ENCODE results near the gene ZBTB43.

ZBTB43 gene

DNA sequence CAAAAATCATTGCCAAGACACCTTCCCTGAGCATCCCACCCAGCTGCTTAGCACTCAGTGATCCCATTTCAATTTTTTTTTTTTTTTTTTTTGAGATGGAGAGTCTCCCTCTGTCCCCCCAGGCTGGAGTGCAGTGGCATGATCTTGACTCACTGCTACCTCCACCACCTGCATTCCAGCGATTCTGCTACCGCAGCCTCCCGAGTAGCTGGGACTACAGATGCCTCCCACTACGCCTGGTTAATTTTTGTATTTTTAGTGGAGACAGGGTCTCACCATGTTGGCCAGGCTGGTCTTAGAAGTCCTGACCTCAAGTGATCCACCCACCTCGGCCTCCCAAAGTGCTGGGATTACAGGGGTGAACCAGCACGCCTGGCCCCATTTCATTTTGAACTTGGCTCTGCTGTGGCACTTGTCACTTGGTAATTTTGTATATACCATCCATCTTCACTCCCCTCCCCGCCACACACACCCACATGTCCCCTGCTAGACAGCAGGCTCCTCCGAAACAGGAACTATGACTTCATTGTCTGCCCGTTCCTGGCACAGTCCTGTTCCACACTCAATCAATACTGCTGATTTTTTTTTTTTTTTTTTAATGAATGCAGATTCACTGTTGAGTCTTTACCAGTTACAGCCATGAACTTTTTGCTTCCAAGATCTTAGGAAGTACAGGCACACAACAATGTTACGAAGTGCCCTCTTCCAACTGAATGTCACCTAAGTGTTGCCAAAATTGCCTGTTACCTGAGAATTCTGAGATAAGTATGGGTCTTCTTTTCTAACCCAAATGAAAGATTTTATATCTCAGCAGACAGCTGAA, 38.3 kb downstream of the ZBTB43 start:
- Histone ChIP-seq H3K4me3 (ENCODE audit: extremely low read depth, insufficient read depth, low read length, poor library complexity, severe bottlenecking) (no peak overlapping the region), H3K9me3 (ENCODE audit: control insufficient read depth, low read length) (no peaks in the 10 kb centered on the region), H3K36me3 (ENCODE audit: control insufficient read depth, insufficient read depth, low read length) (peaks cover 12% of the 10 kb centered on the region), H3K4me1 (ENCODE audit: control insufficient read depth, insufficient read depth, low read length, poor library complexity, severe bottlenecking) (no peaks in the 10 kb centered on the region), H3K27ac (ENCODE audit: low read depth, low read length, severe bottlenecking) (no peak overlapping the region)
- 84 to 88% methylated on average over 4 to 5 of the region's 10 CpGs for WGBS, 2 experiments (ENCODE audit: insufficient coverage in 2 of 2)

DNA sequence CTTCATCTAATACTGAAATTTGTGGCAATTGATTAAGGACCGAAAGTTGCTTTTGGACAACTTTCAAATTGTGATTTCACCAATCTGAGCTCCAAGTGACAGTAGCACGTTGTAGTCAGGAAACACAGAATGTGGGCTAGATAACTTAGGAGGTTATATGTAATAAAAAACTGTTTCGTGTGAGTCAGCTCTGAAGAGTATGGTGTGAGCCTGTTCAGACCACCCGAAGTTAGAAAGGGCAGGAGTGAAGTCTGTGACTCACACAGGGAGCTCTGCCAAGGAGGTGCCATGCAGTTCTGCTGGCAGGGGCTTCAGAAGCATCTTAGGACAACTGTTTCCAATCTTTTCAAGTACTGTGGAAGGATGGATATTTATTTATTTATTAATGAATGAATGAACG, 39.2 kb downstream of the ZBTB43 start:
- no peak overlapping the region for H3K4me3 ChIP-seq (ENCODE audit: extremely low read depth, insufficient read depth, low read length, poor library complexity, severe bottlenecking)
- no peaks in the 10 kb centered on the region for H3K9me3 ChIP-seq (ENCODE audit: control insufficient read depth, low read length)
- H3K4me1 ChIP-seq (ENCODE audit: control insufficient read depth, insufficient read depth, low read length, poor library complexity, severe bottlenecking), result no peaks in the 10 kb centered on the region
- 91% methylated on average over 5 of the region's 5 CpGs for WGBS, 2 experiments (ENCODE audit: insufficient coverage in 2 of 2)
- H3K27ac ChIP-seq (ENCODE audit: low read depth, low read length, severe bottlenecking), result no peak overlapping the region
- peaks cover 5% of the 10 kb centered on the region for H3K36me3 ChIP-seq (ENCODE audit: control insufficient read depth, insufficient read depth, low read length)

DNA sequence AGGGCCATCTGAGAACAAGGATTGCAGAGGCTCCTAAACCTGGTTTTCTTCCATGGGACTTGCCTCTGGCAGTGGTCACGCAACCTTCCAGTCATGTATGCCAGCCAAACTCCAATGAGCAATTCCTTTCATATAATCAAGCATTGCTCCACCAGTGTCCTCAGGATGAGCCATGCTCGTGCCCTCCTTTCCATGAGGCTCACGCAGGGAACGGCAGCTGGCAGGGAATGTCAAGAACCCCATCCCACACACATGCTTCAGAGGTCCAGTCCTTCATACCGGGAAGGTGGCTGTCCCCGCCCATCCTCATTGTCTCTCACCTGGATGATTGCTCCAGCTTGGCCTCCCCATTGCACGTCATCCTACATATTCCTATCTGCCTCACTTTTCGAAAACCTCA, 42.2 kb downstream of the ZBTB43 start:
- Histone ChIP-seq H3K36me3 (ENCODE audit: control insufficient read depth, insufficient read depth, low read length) (no peaks in the 10 kb centered on the region), H3K9me3 (ENCODE audit: control insufficient read depth, low read length) (no peaks in the 10 kb centered on the region), H3K4me1 (ENCODE audit: control insufficient read depth, insufficient read depth, low read length, poor library complexity, severe bottlenecking) (no peaks in the 10 kb centered on the region), H3K4me3 (ENCODE audit: extremely low read depth, insufficient read depth, low read length, poor library complexity, severe bottlenecking) (no peak overlapping the region), H3K27ac (ENCODE audit: low read depth, low read length, severe bottlenecking) (no peak overlapping the region)
- 90% methylated on average over 4 to 8 of the region's 8 CpGs for WGBS, 2 experiments (ENCODE audit: insufficient coverage in 2 of 2)

DNA sequence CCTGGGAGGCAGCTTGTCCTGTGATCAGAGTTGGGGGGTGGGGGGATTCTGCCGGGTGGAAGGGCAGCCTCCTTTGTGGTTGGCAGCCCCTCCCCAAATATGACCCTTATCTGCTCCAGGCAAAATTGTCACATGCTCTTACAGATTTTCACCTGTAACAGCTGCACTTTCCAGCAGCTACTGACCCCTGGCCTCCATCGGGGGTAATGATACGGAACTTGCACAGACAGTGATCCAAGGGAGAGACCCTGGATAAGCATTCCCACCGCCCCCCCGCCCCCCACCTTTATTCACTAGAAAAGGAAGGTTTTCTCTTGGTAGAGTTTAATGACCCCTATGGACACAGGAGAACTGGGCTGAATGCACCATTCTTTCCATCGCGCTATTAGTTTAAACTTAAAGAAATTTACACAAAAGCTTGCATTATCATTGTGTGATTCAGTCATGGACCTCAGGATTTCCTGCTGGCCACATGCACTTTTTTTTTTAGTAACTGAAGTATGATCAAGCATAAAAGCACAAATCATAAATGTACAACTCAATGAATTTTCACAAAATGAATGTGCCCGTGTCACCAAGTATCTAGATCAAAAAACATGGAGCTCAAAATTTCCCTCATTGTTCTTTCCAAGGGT, 44.9 kb downstream of the ZBTB43 start:
- no peak overlapping the region for H3K27ac ChIP-seq (ENCODE audit: low read depth, low read length, severe bottlenecking)
- 92 to 94% methylated on average over 3 to 4 of the region's 8 CpGs for WGBS, 2 experiments (ENCODE audit: insufficient coverage in 2 of 2)
- H3K9me3 ChIP-seq (ENCODE audit: control insufficient read depth, low read length), result no peaks in the 10 kb centered on the region
- no peak overlapping the region for H3K4me3 ChIP-seq (ENCODE audit: extremely low read depth, insufficient read depth, low read length, poor library complexity, severe bottlenecking)
- peaks cover 3% of the 10 kb centered on the region for H3K4me1 ChIP-seq (ENCODE audit: control insufficient read depth, insufficient read depth, low read length, poor library complexity, severe bottlenecking)
- H3K36me3 ChIP-seq (ENCODE audit: control insufficient read depth, insufficient read depth, low read length), result no peaks in the 10 kb centered on the region

DNA sequence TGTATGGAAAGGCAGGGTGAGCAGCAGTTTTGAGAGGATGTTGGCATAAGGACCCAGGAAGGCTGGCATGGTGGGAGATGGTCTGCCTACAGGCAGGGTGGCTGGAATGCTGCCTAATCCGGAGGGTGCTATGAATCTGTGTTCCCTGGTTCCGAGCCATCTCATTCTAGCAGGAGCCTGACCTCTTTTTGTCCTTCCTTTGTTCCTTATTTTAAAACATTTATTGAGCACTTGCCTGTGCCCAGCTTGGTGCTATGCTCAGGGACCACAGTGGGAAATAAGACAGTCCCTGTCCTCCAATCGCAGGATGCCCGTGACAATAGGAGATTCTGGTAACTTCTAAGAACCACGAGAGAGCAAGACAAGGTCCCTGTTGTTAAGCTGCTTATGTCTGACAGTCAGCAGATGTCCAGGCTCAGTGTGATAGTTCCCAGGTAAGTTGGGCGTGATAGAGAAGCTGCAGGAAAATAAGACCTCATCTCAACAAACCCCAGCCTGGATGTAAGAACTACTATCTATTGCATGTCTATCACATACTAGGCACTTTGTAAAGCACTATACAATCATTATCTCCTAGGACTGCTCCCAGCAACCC, 46.5 kb downstream of the ZBTB43 start:
- Histone ChIP-seq H3K9me3 (ENCODE audit: control insufficient read depth, low read length) (no peaks in the 10 kb centered on the region), H3K4me3 (ENCODE audit: extremely low read depth, insufficient read depth, low read length, poor library complexity, severe bottlenecking) (no peak overlapping the region), H3K36me3 (ENCODE audit: control insufficient read depth, insufficient read depth, low read length) (no peaks in the 10 kb centered on the region), H3K4me1 (ENCODE audit: control insufficient read depth, insufficient read depth, low read length, poor library complexity, severe bottlenecking) (peaks cover 3% of the 10 kb centered on the region), H3K27ac (ENCODE audit: low read depth, low read length, severe bottlenecking) (no peak overlapping the region)
- WGBS, 2 experiments (ENCODE audit: insufficient coverage in 2 of 2), result 90 to 92% methylated on average over 5 of the region's 6 CpGs

DNA sequence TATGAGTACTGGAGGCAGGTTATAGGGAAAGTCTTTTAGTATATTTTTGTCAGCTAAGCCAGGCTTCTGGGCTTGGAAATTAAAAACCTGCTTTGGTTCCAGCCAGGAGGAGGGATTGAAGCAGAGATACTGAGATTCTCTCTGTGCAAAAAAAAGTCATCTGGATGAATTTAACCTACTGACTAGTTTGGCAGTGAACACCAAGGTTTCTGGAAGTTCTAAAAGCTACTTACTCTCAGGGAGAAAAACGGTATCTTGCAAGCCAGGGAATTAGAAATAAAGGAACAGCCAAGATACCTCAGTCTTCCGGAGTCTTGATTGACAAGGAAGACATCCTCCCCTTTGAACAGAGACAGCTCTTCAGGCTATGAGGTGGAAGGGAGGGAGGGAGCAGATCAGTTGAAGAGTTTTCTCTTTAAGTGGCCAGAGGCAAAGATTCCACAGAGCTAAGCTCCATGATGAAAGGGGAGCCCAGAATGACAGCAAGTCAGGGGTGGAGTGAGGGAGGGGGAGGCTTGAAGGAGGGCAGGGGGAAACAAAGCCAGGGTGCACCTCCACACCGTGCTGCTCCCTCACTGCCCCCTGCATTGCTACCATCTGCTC, 47.3 kb downstream of the ZBTB43 start:
- Histone ChIP-seq H3K36me3 (ENCODE audit: control insufficient read depth, insufficient read depth, low read length) (no peaks in the 10 kb centered on the region), H3K9me3 (ENCODE audit: control insufficient read depth, low read length) (no peaks in the 10 kb centered on the region), H3K4me3 (ENCODE audit: extremely low read depth, insufficient read depth, low read length, poor library complexity, severe bottlenecking) (no peak overlapping the region), H3K4me1 (ENCODE audit: control insufficient read depth, insufficient read depth, low read length, poor library complexity, severe bottlenecking) (peaks cover 3% of the 10 kb centered on the region), H3K27ac (ENCODE audit: low read depth, low read length, severe bottlenecking) (no peak overlapping the region)
- WGBS, 2 experiments (ENCODE audit: insufficient coverage in 2 of 2), result 57% methylated on average over 2 of the region's 3 CpGs; no CpG with 5 or more reads in 1 of the 2 experiments

DNA sequence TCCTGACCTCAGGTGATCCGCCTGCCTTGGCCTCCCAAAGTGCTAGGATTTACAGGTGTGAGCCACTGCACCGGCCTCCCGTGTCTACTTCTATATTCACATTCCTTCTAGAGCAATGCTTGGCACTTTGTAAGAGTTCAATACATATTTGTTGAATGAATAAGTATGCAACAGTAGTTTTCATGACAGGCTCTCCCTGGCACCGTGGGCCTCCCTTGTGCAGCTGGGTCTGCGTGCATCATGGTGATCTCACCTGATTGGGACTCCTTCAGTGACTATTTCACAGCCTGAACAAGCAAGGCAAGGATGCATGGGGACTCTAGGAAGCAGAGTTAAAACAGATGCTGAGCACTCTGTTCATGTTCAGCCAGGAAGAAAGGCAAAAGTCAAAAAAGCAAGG, 48.8 kb downstream of the ZBTB43 start:
- no peak overlapping the region for H3K27ac ChIP-seq (ENCODE audit: low read depth, low read length, severe bottlenecking)
- no peaks in the 10 kb centered on the region for H3K36me3 ChIP-seq (ENCODE audit: control insufficient read depth, insufficient read depth, low read length)
- H3K9me3 ChIP-seq (ENCODE audit: control insufficient read depth, low read length), result no peaks in the 10 kb centered on the region
- WGBS, 2 experiments (ENCODE audit: insufficient coverage in 2 of 2), result 94% methylated on average over 2 to 3 of the region's 5 CpGs
- H3K4me3 ChIP-seq (ENCODE audit: extremely low read depth, insufficient read depth, low read length, poor library complexity, severe bottlenecking), result no peak overlapping the region
- peaks cover 3% of the 10 kb centered on the region for H3K4me1 ChIP-seq (ENCODE audit: control insufficient read depth, insufficient read depth, low read length, poor library complexity, severe bottlenecking)

DNA sequence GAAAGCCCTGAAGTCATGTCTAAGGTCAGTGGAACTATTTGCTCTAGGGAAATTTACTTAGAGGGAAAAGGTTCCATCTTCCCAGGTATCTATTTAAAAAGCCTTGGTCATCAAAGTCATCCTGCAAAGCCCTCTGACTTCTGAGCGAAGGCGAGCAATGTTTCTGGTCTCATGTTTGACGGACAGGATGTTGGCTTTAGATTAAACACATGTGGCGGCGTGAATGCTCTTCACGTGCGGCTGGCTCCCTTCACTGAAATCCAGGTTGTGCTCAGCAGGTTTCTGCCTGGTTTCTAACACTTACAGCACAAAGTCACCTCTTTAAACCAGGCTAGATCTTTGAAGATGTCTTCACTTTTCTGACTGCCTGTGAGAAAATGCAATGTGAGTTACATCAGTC, 49.9 kb downstream of the ZBTB43 start:
- Histone ChIP-seq H3K4me3 (ENCODE audit: extremely low read depth, insufficient read depth, low read length, poor library complexity, severe bottlenecking) (no peak overlapping the region), H3K36me3 (ENCODE audit: control insufficient read depth, insufficient read depth, low read length) (no peaks in the 10 kb centered on the region), H3K9me3 (ENCODE audit: control insufficient read depth, low read length) (no peaks in the 10 kb centered on the region), H3K4me1 (ENCODE audit: control insufficient read depth, insufficient read depth, low read length, poor library complexity, severe bottlenecking) (peaks cover 3% of the 10 kb centered on the region), H3K27ac (ENCODE audit: low read depth, low read length, severe bottlenecking) (no peak overlapping the region)
- 93 to 95% methylated on average over 7 of the region's 7 CpGs for WGBS, 2 experiments (ENCODE audit: insufficient coverage in 2 of 2)

DNA sequence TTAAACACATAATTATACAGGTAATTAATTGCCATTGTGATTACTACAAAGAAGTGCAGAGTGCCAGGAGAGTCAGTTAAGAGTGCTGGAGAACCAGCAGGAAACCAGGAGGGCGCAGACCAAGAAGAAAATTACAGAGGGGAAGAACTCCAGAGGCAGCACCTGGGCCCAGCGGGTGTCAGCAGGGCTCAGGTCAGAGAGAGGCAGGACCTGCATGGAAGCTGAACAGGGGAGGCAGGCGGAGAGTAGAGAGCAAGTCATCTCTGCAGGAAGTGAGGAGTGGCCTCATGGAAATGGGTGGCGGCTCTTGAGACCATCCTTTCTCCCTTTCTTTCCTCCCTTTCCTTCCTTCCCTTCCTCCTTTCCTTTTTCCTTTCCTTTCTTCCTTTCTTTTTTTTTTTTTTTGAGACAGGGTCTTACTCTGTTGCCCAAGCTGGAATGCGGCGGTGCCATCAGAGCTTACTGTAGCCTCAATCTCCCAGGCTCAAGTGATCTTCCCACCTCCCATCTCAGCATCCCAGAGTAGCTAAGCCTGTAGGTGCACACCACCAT, 51.6 kb downstream of the ZBTB43 start:
- Histone ChIP-seq H3K4me1 (ENCODE audit: control insufficient read depth, insufficient read depth, low read length, poor library complexity, severe bottlenecking) (peaks cover 5% of the 10 kb centered on the region), H3K9me3 (ENCODE audit: control insufficient read depth, low read length) (no peaks in the 10 kb centered on the region), H3K27ac (ENCODE audit: low read depth, low read length, severe bottlenecking) (no peak overlapping the region), H3K36me3 (ENCODE audit: control insufficient read depth, insufficient read depth, low read length) (no peaks in the 10 kb centered on the region), H3K4me3 (ENCODE audit: extremely low read depth, insufficient read depth, low read length, poor library complexity, severe bottlenecking) (no peak overlapping the region)
- 79 to 89% methylated on average over 3 of the region's 6 CpGs for WGBS, 2 experiments (ENCODE audit: insufficient coverage in 2 of 2)

DNA sequence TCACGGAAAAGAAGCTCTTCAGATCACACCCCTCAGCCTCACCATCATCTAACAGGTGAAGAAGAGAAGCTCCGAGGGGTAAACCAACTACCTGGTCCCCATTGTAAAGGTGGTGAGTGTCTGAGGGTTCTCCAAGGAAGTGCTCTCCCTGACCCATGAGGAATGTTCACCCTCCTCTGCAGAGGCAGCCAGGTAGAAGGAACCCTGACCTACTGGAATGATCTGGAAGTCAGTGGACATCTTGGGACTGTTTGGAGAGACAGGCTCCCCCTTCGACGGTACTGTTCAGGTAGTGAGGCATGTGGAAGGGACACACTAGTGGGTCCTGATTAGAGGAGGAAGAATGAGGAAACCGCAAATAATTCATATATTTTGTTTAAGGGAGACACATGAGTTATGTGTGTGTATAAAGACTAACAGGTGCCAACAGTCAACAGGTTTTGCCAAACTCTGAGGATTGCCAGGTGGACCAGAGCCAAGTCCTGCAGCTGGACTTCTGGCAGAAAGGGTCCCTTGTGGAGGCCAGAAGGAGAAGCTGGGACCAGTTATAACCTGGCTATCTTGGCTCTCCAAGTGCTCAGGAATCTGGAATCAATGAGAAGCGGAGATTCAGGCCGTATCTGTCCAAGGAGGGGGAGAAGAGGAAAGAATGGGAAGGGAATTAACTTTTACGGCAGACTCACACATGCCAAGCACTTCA, 52.6 kb downstream of the ZBTB43 start:
- Histone ChIP-seq H3K9me3 (ENCODE audit: control insufficient read depth, low read length) (no peaks in the 10 kb centered on the region), H3K36me3 (ENCODE audit: control insufficient read depth, insufficient read depth, low read length) (no peaks in the 10 kb centered on the region), H3K27ac (ENCODE audit: low read depth, low read length, severe bottlenecking) (no peak overlapping the region), H3K4me1 (ENCODE audit: control insufficient read depth, insufficient read depth, low read length, poor library complexity, severe bottlenecking) (peaks cover 7% of the 10 kb centered on the region), H3K4me3 (ENCODE audit: extremely low read depth, insufficient read depth, low read length, poor library complexity, severe bottlenecking) (no peak overlapping the region)
- WGBS, 2 experiments (ENCODE audit: insufficient coverage in 2 of 2), result 83 to 96% methylated on average over 3 of the region's 8 CpGs
